Peyer's patch (tissue), 4 donors: ENCODE measurements around the gene ST7. TPM values are rescaled to one million over a fixed set of nuclear protein-coding genes. Genes with fewer than 3 reads are reported as not detected.

Source experiments
- DNase-seq, 3 donors: peaks; one replicate each; pipeline ENCODE4 v3.0.0-alpha.2; 2017 to 2019
- H3K27ac ChIP-seq, 4 donors: fragments of 200-600 bp; sonication (generic); one replicate each; pipeline ENCODE4 v1.5.1; 2016 to 2019
- H3K27me3 ChIP-seq, 2 donors: fragments of 200-600 bp; sonication (generic); one replicate each; pipeline ENCODE4 v1.5.1; 2019
- H3K36me3 ChIP-seq, 3 donors: fragments of 200-600 bp; sonication (generic); one replicate each; pipeline ENCODE4 v1.5.1; 2016 to 2019
- H3K4me1 ChIP-seq, 4 donors: fragments of 200-600 bp; sonication (generic); one replicate each; pipeline ENCODE4 v1.5.1; 2016 to 2019
- H3K4me3 ChIP-seq, 4 donors: fragments of 200-600 bp; sonication (generic); 1 replicate in 3 of 4; 2 replicates in 1 of 4; pipeline ENCODE4 v1.5.1; 2016 to 2019; ENCODE audit warnings: mild to moderate bottlenecking in 1 of 4
- H3K9me3 ChIP-seq, 4 donors: fragments of 200-600 bp; sonication (generic); one replicate each; pipeline ENCODE4 v1.5.1; 2016 to 2019; ENCODE audit warnings: mild to moderate bottlenecking in 1 of 4
- CTCF ChIP-seq, 6 experiments: fragments of 450-650 bp in 4 of 6; fragments of 200-600 bp in 2 of 6; sonication (generic) in 1 of 6; IDR thresholded peaks; one replicate each; pipeline ENCODE4 v1.5.1; 2017 to 2019; ENCODE audit warnings: antibody characterized with exemption in 6 of 6, mild to moderate bottlenecking in 3 of 6, moderate library complexity in 1 of 6
- POLR2A ChIP-seq, 2 donors: fragments of 450-650 bp; IDR thresholded peaks; one replicate each; pipeline ENCODE4 v1.5.1; 2017; ENCODE audit warnings: antibody characterized with exemption in 2 of 2, mild to moderate bottlenecking in 2 of 2, moderate library complexity in 2 of 2
- total RNA-seq, 4 donors: library from RNA; depleted of rRNA; stranded (reverse); fragments of >200 nt; gene quantifications; one replicate each; pipeline ENCODE4 v1.1.0, GENCODE V29; 2016

Gene ST7
- total RNA-seq, 4 donors from 2014 or later: 26.8 to 39.6 (median 29.8) TPM

- Histone ChIP-seq H3K27me3 (no peaks in the 10 kb centered on the region), H3K4me3 (no peak overlapping the region), H3K4me1 (no peaks in the 10 kb centered on the region), H3K9me3 (no peaks in the 10 kb centered on the region), H3K27ac (no peak overlapping the region), H3K36me3 (peaks cover 0 to 2% (median 0%) of the 10 kb centered on the region in 3 donors)
- no peak for TF ChIP-seq POLR2A (IDR thresholded peaks at IDR 0.05)
- no peak for TF ChIP-seq CTCF (IDR thresholded peaks at IDR 0.05)
- DNase-seq: no peak
Observed at GRCh38 chr7:117184367-117184766, 231.1 kb downstream of the ST7 start.

GRCh38 chr7:117185124-117185523 is 231.8 kb downstream of the ST7 start:
- no peaks in the 10 kb centered on the region for H3K27me3 ChIP-seq
- no peak overlapping the region for H3K4me3 ChIP-seq
- H3K9me3 ChIP-seq: no peaks in the 10 kb centered on the region
- H3K4me1 ChIP-seq: no peaks in the 10 kb centered on the region
- peaks cover 0 to 4% (median 0%) of the 10 kb centered on the region in 3 donors for H3K36me3 ChIP-seq
- no peak for DNase-seq
- no peak for TF ChIP-seq CTCF (IDR thresholded peaks at IDR 0.05)
- no peak for TF ChIP-seq POLR2A (IDR thresholded peaks at IDR 0.05)
- no peak overlapping the region for H3K27ac ChIP-seq

GRCh38 chr7:117186218-117187010 is 233.1 kb downstream of the ST7 start:
- H3K4me1 ChIP-seq: no peaks in the 10 kb centered on the region
- H3K27ac ChIP-seq: no peak overlapping the region
- H3K9me3 ChIP-seq: no peaks in the 10 kb centered on the region
- H3K4me3 ChIP-seq: no peak overlapping the region
- no peaks in the 10 kb centered on the region for H3K27me3 ChIP-seq
- no peak for DNase-seq
- peaks cover 0 to 12% (median 0%) of the 10 kb centered on the region in 3 donors for H3K36me3 ChIP-seq
- no peak for TF ChIP-seq CTCF (IDR thresholded peaks at IDR 0.05)
- no peak for TF ChIP-seq POLR2A (IDR thresholded peaks at IDR 0.05)

GRCh38 chr7:117188376-117188775 is 235.1 kb downstream of the ST7 start:
- Histone ChIP-seq H3K27me3 (no peaks in the 10 kb centered on the region), H3K4me1 (no peaks in the 10 kb centered on the region), H3K27ac (no peak overlapping the region), H3K9me3 (no peaks in the 10 kb centered on the region), H3K4me3 (no peak overlapping the region), H3K36me3 (peaks cover 0 to 14% (median 0%) of the 10 kb centered on the region in 3 donors)
- TF ChIP-seq POLR2A (IDR thresholded peaks at IDR 0.05) (no peak), CTCF (IDR thresholded peaks at IDR 0.05) (no peak)
- DNase-seq: no peak

- Histone ChIP-seq H3K4me1 (no peaks in the 10 kb centered on the region), H3K27ac (no peak overlapping the region), H3K36me3 (peaks cover 0 to 14% (median 0%) of the 10 kb centered on the region in 3 donors), H3K9me3 (no peaks in the 10 kb centered on the region), H3K27me3 (no peaks in the 10 kb centered on the region), H3K4me3 (no peak overlapping the region)
- no peak for TF ChIP-seq POLR2A (IDR thresholded peaks at IDR 0.05)
- no peak for TF ChIP-seq CTCF (IDR thresholded peaks at IDR 0.05)
- DNase-seq: no peak
Observed at GRCh38 chr7:117188949-117189592, 235.8 kb downstream of the ST7 start.
